T47D (cell line): ENCODE results near the gene INSM1.
"Not testable (repeated sequence)": the region's sequence is repeated elsewhere in the genome, so short reads cannot be mapped to it uniquely, and the experiment has no call there.

Experiments used
- DNase-seq, 2 experiments: peaks; one replicate each; pipeline versions ENCODE4 v3.0.0 to v3.0.0-alpha.2; 2011 to 2012; ENCODE audit warnings: low read depth in 1 of 2, low spot score in 1 of 2
- JUND ChIP-seq: IDR thresholded peaks from 2 replicates; pipeline ENCODE4 v1.6.1; 2012; ENCODE audit warnings: low read depth
- in situ Hi-C: cut with HindIII; loops from 2 replicates; pipeline ENCODE4 v1.10.0; 2016; ENCODE audit warnings: low sequenced_read_pairs, low pct_unique_long_range_greater_than_20kb

The INSM1 gene

DNA sequence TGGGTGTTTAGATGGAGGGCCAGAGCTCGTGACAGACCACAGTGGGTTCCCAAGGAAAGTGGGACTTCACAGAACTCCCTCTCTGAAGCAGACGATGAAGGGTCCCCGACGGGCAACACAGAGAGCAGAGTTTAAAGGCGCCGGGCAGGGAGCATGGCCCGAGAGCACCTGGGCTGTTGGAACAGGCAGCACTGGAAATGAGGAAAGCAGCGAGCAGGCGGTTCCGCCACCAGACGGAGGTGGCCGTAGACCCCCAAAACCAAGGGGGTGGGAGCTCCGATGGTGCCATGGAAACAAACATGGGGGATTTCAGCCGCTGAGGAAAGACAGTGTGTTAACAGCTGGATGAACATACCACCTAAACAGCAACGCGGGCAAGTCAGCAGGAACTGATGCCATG, 27.5 kb upstream of the INSM1 start:
- DNase-seq = no peak
- in situ Hi-C loops = no loop called here
- no peak for TF ChIP-seq JUND

DNA sequence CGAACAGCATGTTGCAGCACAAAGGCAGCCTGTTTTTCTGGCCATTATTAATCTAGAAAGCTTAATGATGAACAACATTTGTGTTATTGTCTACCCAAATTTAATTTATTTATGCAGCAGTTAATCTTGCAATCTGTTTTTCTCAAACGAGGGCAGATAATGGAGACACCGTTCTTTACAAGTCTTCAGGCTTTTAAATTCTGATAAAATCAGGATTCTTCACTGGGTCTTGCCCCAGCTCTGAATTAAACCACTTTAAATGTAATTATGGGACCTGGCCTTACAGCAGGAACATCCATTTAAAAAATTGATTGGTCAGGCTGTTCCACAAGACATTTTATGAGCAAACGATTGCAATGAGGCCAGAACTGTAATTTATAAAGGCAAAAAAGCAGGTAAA, 26.5 kb upstream of the INSM1 start:
- in situ Hi-C loops = no loop called here
- TF ChIP-seq JUND = no peak
- DNase-seq = no peak

DNA sequence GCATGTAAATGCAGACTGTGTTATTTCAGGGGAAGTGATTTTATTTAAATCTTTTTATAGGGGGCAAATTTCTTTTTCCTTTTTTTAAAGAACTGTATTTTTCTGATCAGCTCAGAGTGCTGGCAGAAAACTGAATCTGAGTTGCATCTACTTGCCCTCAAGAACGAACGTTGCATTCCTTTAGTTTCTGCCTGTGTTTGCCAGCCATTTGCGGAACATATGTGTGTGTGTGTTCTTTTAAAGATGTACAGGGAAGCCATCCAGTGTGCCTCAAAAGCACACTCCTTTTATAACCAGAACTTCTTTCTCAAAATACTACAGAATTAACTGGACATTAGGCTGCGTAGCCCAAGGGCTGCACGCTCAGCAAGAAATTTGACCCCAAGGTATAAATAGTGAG, 25.8 kb upstream of the INSM1 start:
- in situ Hi-C loops = no loop called here
- no peak for TF ChIP-seq JUND
- DNase-seq = no peak

DNA sequence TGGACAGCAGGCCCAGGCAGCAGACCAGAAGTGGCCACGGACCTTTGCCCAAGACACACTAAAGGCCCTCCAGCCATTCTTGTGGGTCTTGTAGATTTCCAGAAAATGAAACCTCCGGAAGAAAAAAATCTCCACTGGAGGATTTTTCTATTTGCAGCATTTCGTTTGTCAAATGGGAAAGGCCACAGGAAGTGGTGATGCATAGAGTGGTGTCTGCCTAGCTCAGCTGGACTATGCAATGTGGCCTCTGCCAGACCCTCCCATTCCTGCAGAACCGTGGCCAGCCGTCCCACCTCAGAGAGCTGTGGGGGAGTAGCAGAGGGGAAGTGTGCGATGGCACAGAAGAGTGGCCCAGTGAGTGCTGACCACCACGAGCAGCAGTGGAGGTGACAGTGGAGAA, 24.0 kb upstream of the INSM1 start:
- TF ChIP-seq JUND = no peak
- in situ Hi-C loops = no loop called here
- no peak for DNase-seq

DNA sequence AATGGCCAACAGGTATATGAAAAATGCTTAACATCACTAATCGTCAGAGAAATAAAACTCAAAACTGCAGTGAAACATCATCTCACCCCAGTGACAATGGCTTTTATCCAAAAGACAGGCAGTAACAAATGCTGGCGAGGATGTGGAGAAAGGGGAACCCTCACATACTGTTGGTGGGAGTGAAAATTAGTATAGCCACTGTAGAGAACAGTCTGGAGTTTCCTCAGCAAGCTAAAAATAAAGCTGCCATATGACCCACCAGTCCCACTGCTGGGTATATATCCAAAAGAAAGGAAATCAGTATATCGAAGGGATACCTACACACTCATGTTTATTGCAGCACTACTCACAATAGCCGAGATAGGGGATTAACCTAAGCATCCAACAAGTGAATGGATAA, 23.4 kb upstream of the INSM1 start:
- DNase-seq = no peak
- no peak for TF ChIP-seq JUND
- in situ Hi-C loops = no loop called here

- no peak for DNase-seq
- in situ Hi-C loops = no loop called here
- no peak for TF ChIP-seq JUND
Measured at GRCh38 chr20:20353576-20353975, 14.3 kb upstream of the INSM1 start.

DNA sequence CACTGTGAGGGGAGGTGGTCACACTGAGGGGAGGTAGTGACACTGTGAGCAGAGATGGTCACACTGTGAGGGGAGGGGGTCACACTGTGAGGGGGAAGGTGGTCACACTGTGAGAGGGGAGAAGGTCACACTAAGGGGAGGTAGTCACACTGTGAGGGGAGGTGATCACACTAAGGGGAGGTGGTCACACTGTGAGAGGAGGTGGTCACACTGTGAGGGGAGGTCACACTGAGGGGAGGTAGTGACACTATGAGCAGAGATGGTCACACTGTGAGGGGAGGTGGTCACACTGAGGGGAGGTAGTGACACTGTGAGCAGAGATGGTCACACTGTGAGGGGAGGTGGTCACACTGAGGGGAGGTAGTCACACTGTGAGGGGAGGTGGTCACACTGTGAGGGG, 12.4 kb upstream of the INSM1 start:
- in situ Hi-C loops, DNase-seq: not testable (repeated sequence)

DNA sequence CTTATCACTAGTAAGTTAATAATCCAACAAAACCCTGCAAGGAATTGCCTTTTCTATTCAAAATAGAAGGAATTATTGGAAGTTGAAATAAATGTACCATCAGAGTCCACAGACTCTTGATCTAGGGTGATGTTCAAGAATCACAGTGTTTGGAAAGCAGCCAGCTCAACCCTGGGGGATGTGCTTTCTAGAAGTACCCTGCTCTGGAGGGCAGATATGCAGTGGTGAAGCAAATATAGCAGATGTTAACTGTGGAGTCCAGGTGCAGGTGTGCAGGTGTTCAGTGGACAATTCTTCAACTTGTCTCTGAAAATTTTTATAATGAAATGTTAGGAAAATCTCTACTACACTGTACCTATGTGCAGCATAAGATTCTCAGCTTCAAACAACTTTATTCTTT, 9.1 kb upstream of the INSM1 start:
- in situ Hi-C loops = no loop called here
- TF ChIP-seq JUND = no peak
- no peak for DNase-seq

DNA sequence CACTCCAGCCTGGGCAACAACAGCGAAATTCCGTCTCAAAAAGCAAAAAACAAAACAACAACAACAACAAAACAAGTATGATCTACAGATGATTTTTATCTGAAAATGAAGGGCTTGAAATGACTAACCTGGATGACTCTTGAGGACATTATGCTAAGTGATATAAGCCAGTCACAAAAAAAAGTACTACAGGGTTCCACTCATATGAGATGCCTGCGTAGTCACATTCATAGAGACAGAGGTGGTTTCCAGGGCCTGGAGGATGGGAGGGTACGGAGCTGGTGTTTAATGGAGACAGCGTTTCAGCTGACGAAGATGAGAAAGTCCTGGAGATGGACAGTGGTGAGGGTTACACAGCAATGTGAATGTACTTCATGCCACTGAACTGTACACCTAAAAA, 8.3 kb upstream of the INSM1 start:
- DNase-seq = no peak
- no peak for TF ChIP-seq JUND
- in situ Hi-C loops = no loop called here

DNA sequence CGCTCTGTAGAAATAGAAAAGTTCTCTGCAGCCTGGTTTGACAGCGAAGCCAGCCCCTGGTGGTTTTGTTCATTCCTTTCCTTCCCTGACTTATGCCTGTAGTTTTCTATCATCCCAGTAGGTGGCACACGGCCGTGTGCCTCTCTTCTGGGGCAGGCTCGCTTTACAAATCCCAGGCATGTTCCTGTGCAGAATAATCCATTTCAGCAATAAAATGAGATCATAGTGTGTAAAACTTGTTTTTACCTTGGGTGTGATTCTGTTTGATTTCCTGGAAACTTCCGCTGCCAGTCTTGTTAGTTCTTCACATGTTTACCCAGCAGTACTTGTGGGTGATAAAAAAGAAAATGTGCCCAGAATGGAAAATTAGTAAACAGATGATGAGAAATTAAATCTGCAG, 7.4 kb upstream of the INSM1 start:
- DNase-seq = peak; percentile 75 to 78
- TF ChIP-seq JUND = no peak
- in situ Hi-C loops = no loop called here

DNA sequence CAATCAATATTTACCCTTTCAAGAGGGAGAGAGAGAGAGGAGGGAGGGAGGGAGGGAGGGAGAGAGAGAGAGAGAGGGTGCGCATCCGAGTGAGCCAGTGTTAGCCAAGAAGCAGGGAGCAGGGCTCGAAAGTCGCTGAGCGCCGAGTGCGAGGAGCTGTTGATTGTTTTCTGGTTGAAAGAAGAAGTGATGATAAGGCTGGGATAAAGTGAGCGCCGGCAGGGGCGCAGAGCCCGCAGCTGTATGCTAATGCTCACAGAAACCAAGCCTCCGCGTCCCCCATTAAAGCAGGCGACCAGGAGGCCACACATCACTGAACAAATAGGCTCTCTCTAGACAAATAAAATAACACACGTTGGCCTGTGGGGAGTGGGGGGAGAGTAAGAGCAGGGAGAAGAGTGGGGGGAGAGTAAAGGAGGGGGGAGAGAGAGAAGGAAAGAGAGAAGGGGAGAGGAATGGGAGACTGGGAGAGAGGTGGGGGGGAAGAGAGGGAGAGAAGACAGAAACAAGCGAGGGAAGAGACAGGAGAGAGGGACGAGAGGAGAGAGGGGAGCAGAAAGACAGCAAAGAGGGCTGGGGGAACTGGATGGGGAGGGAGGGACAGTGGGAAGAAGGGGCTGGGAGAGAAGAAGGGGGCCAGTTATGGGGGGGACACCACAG, 5.0 kb upstream of the INSM1 start:
- no peak for TF ChIP-seq JUND
- in situ Hi-C loops = no loop called here
- peak in 1 of 2 experiments; percentile 32 for DNase-seq

GRCh38 chr20:20363434-20363798, 4.5 kb upstream of the INSM1 start:
- in situ Hi-C loops = no loop called here
- no peak for TF ChIP-seq JUND
- peak; percentile 37 to 60 for DNase-seq

DNA sequence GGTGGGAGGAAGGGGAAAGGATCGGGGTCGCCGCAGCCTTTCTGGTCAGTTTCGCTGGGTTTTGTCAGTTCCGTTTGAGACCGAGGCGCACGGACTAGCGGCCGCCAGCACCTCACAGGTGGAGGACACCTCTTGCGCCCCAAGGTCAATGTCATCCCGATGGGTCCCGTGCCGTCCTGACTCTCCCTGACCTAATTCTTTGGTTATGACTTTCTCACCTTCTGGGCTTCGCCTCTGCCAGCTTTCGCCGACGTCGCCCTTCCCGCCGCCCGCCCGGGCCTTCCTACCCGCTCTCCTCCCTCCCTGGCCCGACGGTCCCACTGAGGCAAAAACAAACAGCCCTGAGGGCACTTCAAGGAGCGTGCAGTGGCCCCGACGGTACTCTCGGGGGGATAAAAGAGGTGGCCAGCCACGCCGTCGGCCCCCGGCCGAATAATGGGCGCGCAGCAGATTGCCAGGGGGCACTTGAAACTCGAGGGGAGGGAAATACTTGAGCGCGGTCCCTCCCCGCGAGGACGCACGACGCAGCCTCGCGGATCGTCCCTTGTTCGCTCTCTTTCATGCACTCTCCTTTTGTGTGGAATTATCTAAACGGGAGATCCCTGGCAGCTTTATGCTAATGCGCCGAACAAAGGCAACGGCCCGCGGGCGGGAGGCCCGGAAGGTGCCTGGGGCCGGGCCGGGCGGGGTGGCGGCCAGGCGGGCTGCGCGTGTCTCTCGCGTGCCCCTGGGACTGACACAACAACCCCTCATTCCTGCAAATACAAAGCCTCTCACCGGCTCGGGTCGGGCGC, 3.9 kb upstream of the INSM1 start:
- no peak for TF ChIP-seq JUND
- DNase-seq = peak; percentile 40 to 46
- in situ Hi-C loops = no loop called here
